IPS-20b (cell line): Measurements from ENCODE around the gene RBM47.
"Not testable (repeated sequence)": the region's sequence is repeated elsewhere in the genome, so short reads cannot be mapped to it uniquely, and the experiment has no call there.

Source experiments
- H3K27ac ChIP-seq: one replicate; pipeline ENCODE4 v1.5.1; 2013; ENCODE audit warnings: low read length
- H3K27me3 ChIP-seq: 2 replicates; pipeline ENCODE4 v1.6.1; 2013; ENCODE audit warnings: mild to moderate bottlenecking, low read length, inconsistent platforms; ENCODE audit not compliant: insufficient read depth
- H3K36me3 ChIP-seq: 2 replicates; pipeline ENCODE4 v1.6.1; 2013; ENCODE audit warnings: low read depth, mild to moderate bottlenecking, inconsistent platforms, low read length, moderate library complexity; ENCODE audit not compliant: insufficient read depth
- H3K4me1 ChIP-seq: 2 replicates; pipeline ENCODE4 v1.6.1; 2013; ENCODE audit warnings: mild to moderate bottlenecking, control low read depth, inconsistent platforms, low read length, moderate library complexity; ENCODE audit not compliant: insufficient read depth
- H3K4me3 ChIP-seq: 2 replicates; pipeline ENCODE4 v1.5.1; 2013; ENCODE audit warnings: mild to moderate bottlenecking, low read length, inconsistent platforms
- H3K9ac ChIP-seq: 2 replicates; pipeline ENCODE4 v1.6.1; 2013; ENCODE audit warnings: low read depth, mild to moderate bottlenecking, inconsistent platforms, low read length, moderate library complexity
- H3K9me3 ChIP-seq: 2 replicates; pipeline ENCODE4 v1.6.1; 2013; ENCODE audit warnings: mild to moderate bottlenecking, low read depth, low read length, inconsistent platforms; ENCODE audit not compliant: insufficient read depth

Gene RBM47

DNA sequence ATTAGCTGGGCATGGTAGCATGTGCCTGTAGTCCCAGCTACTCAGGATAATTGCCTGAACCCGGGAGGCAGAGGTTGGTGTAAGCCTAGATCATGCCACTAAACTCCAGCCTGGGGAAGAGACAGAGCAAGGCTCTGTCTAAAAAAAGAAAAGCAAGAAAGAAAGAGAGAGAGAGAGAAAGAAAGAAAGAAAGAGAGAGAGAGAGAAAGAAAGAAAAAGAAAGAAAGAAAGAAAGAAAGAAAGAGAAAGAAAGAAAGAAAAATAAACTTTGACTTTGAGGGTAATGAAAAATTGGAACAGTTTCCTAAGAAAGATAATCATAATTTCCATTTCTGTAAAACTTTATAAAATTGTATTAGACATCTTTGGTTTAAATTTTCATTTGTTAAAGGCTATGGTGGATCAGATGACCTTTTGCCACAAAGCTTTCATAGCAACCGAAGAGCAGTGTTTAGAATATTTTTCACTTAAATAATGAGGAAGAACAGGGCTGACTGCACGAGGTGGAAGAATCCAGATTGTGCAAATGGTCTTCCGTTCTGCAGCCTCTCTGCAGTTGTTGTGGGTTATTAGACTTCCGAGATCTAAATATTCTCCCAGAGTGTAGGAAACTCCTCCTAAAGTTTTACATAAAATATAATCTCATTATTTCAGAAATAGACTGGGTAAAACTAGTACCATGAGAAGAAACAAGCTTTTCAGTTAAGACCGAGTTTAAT is 55.9 kb downstream of the RBM47 start:
- Histone ChIP-seq H3K36me3 (no peaks in the 10 kb centered on the region), H3K4me3 (no peak overlapping the region), H3K4me1 (peaks cover 4% of the 10 kb centered on the region; the same call in 1 of the 2 replicates), H3K9me3 (peaks cover 4% of the 10 kb centered on the region; the same call in 1 of the 2 replicates), H3K9ac (no peak overlapping the region), H3K27ac (no peak overlapping the region), H3K27me3 (no peaks in the 10 kb centered on the region)

DNA sequence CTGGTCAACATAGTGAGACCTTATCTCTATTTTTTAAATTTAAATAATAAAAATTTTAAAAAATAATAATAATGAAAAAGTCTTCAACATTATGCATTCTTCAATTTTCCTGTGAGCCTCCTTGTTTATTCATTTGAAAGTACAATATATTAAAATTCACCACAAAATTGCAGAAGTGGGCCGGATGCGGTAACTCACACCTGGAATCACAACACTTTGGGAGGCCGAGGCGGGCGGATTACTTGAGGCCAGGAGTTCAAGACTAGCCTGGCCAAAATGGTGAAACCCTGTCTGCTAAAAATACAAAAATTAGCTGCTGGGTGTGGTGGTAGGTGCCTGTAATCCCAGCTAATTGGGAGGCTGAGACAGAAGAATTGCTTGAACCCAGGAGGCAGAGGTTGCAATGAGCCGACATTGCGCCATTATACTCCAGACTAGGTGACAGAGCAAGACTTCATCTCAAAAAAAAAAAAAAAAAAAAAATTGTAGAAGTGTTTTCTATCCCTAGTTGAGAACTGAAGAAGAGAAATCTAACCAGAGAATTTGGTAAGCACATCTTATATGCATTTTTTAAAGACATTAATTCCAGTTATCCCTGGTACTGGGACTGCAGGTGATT is 56.9 kb downstream of the RBM47 start:
- H3K9me3 ChIP-seq: peaks cover 4% of the 10 kb centered on the region; the same call in 1 of the 2 replicates
- peaks cover 4% of the 10 kb centered on the region; the same call in 1 of the 2 replicates for H3K4me1 ChIP-seq
- H3K27ac ChIP-seq: no peak overlapping the region
- no peak overlapping the region for H3K9ac ChIP-seq
- no peaks in the 10 kb centered on the region for H3K36me3 ChIP-seq
- H3K4me3 ChIP-seq: no peak overlapping the region
- H3K27me3 ChIP-seq: no peaks in the 10 kb centered on the region

DNA sequence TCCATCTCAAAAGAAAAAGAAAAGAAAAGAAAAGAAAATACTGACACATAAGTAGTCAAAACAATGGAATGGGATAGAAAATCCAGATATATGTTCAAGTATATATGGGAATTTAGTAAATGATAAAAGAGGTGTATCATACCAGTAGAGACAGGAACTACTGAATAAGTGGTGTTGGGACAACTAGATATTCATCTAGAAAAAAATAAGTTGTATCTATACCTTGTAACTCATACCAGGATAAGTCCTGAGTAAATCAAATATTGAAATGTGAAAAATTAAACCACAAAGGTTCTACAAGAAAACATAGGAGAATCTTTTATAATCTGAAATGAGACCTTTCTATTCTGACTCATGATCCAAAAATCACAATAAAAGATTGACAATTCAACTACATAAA is 58.5 kb downstream of the RBM47 start:
- Histone ChIP-seq H3K4me3 (no peak overlapping the region), H3K4me1 (no peaks in the 10 kb centered on the region), H3K9ac (no peak overlapping the region), H3K9me3 (peaks cover 4% of the 10 kb centered on the region; the same call in 1 of the 2 replicates), H3K36me3 (no peaks in the 10 kb centered on the region), H3K27ac (no peak overlapping the region), H3K27me3 (no peaks in the 10 kb centered on the region)

DNA sequence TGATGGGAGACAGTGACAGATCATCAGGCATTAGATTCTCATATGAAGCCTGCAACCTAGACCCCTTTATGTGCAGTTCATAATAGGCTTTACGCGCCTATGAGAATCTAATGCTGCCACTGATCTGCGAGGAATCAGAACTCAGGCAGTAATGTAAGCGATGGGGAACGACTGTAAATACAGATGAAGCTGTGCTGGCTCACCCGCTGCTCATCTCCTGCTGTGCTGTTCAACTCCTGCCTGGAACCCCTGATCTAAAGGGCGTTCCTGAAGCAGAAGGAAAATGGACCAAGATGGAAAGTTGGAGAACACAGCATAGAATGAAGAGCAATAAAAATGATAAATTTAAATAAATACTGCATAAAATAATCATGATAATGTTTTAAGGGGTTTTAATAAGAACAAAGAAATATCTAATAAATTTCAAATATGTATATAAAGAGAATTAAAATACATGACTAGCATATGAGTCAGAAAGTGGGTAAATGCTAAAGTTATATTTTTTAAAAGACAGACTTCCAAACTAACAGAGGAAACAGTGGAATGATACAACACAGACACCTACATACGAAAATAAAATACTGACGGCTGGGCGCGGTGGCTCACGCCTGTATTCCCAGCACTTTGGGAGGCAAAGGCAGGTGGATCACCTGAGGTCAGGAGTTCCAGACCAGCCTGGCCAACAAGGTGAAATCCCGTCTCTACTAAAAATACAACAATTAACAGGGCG is 59.2 kb downstream of the RBM47 start:
- no peak overlapping the region for H3K9ac ChIP-seq
- H3K27ac ChIP-seq: no peak overlapping the region

DNA sequence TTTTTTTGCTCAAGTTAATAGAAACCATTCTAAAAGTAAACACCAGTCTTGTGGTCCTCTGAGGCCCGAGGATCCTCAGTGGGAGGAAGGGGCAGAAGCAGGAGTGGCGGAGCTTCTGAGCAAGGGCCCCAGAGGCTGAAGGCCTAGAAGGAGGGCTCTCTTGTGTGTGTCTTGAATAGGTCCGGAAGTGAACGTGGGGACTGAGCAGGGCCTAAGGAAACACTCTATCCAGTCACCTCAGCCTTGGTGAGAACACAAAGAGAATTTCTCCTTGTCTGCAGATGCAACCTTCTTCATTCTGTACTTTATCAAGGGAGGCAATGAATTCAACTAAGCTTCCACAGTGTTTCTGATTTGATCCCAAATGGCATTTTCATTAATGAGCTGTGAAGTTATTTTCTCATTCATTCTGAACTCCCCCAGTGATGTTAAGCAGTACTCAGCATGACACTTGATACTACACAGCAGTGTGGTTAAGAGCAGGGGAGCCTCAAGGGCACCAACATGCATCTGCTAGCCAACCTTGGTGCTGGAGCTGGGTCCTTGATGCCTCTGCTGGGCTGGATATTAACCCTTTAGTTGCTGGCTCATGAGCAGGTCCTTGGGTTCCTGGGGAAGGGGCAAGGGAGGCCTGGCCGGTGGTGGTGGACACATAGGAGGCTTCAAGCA is 64.7 kb downstream of the RBM47 start:
- Histone ChIP-seq H3K36me3 (no peaks in the 10 kb centered on the region), H3K9ac (no peak overlapping the region; the same call in 1 of the 2 replicates), H3K27ac (no peak overlapping the region)

More for the DNA sequence above, 59.2 kb downstream of the RBM47 start:
- Histone ChIP-seq H3K36me3 (no peaks in the 10 kb centered on the region), H3K27me3 (no peaks in the 10 kb centered on the region), H3K9me3 (peaks cover 4% of the 10 kb centered on the region; the same call in 1 of the 2 replicates), H3K4me1 (peaks cover under 1% of the 10 kb centered on the region; the same call in 1 of the 2 replicates), H3K4me3 (no peak overlapping the region)

DNA sequence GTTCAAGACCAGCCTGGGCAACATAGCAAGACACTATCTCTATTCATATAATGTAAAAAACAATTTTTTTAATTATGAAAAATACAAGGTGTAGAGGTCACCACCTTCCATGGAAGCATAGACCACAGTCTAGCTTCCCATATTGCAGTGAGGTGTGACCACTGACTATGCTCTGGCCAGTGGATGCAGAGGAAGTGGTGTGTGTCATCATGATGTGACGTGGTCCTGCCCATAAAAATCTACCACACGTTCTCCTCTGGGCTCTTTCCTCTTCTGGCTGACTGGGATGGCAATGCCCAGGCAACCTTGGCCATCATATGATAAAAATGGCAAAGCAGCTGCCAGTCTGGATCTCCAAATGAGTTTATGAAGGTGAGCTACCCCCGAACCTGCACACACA is 65.7 kb downstream of the RBM47 start:
- H3K4me1 ChIP-seq: peaks cover 16% of the 10 kb centered on the region; the same call in 1 of the 2 replicates
- H3K4me3 ChIP-seq: no peak overlapping the region
- H3K27me3 ChIP-seq: no peaks in the 10 kb centered on the region
- no peaks in the 10 kb centered on the region for H3K9me3 ChIP-seq
- H3K27ac ChIP-seq: no peak overlapping the region
- H3K9ac ChIP-seq: no peak overlapping the region
- H3K36me3 ChIP-seq: no peaks in the 10 kb centered on the region

More for the DNA sequence above, 64.7 kb downstream of the RBM47 start:
- H3K4me3 ChIP-seq: no peak overlapping the region
- no peaks in the 10 kb centered on the region for H3K27me3 ChIP-seq
- H3K9me3 ChIP-seq: no peaks in the 10 kb centered on the region
- H3K4me1 ChIP-seq: peaks cover 16% of the 10 kb centered on the region; the same call in 1 of the 2 replicates

DNA sequence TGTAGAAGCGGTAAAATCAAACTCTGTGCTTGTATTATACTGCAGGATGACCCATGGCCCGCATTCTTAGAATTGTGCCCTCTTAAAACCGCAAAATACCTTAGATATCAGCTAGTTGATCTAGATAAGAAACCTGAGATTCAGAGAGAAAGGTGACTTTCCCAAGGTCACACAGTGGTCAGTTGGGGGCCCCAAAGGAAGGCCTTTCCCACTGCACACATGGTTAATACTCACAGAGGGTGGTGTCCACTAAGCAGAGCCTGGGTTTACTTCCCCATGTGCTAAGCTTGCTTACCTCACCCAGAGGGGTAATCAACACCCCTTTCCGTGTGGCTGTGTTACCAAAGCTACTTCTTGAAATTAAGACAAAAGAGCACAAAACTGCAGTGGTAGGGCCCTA is 66.3 kb downstream of the RBM47 start:
- Histone ChIP-seq H3K27ac (no peak overlapping the region), H3K9me3 (no peaks in the 10 kb centered on the region), H3K9ac (no peak overlapping the region), H3K4me3 (no peak overlapping the region), H3K4me1 (peaks cover 16% of the 10 kb centered on the region; the same call in 1 of the 2 replicates), H3K27me3 (no peaks in the 10 kb centered on the region), H3K36me3 (no peaks in the 10 kb centered on the region)

DNA sequence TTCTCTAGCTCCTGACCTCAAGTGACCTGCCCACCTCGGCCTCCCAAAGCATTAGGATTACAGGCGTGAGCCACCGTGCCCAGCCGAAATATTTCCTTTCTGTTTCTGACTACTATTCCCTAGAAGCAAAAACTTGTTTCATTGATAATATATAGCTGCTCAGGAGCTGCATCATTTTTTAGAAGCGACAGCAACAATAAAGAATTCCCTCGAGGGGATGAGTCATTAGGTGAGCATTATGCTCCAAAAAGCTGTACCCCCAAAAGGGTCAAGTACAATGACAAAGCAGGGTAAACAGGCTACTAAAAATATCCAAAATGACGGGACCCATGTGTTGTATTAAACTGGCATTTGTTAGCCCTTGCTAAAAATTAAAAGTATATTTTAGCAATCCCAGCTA is 67.0 kb downstream of the RBM47 start:
- Histone ChIP-seq H3K27ac (no peak overlapping the region), H3K4me3 (no peak overlapping the region), H3K4me1 (peaks cover 16% of the 10 kb centered on the region; the same call in 1 of the 2 replicates), H3K27me3 (no peaks in the 10 kb centered on the region), H3K9me3 (no peaks in the 10 kb centered on the region), H3K9ac (no peak overlapping the region), H3K36me3 (no peaks in the 10 kb centered on the region)

DNA sequence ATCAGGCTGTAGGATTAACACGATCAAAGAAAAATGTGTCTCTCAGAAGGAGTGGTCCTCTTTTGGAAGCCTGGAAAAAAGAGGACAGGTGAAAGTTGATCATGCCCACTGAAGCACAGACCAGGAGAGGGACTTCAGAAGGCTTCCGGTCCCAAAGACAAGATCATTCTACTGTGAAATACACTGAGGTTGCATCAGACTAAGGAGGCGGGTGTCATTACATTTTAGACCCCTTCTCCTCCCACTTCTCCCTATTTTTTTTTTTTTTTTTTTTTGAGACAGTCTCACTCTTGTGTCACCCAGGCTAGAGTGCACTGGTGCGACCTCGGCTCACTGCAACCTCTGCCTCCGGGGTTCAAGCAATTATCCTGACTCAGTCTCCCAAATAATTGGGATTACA is 67.5 kb downstream of the RBM47 start:
- no peaks in the 10 kb centered on the region for H3K36me3 ChIP-seq
- H3K4me3 ChIP-seq: no peak overlapping the region
- peaks cover 16% of the 10 kb centered on the region; the same call in 1 of the 2 replicates for H3K4me1 ChIP-seq
- no peak overlapping the region for H3K9ac ChIP-seq
- no peak overlapping the region for H3K27ac ChIP-seq
- no peaks in the 10 kb centered on the region for H3K9me3 ChIP-seq
- H3K27me3 ChIP-seq: no peaks in the 10 kb centered on the region

DNA sequence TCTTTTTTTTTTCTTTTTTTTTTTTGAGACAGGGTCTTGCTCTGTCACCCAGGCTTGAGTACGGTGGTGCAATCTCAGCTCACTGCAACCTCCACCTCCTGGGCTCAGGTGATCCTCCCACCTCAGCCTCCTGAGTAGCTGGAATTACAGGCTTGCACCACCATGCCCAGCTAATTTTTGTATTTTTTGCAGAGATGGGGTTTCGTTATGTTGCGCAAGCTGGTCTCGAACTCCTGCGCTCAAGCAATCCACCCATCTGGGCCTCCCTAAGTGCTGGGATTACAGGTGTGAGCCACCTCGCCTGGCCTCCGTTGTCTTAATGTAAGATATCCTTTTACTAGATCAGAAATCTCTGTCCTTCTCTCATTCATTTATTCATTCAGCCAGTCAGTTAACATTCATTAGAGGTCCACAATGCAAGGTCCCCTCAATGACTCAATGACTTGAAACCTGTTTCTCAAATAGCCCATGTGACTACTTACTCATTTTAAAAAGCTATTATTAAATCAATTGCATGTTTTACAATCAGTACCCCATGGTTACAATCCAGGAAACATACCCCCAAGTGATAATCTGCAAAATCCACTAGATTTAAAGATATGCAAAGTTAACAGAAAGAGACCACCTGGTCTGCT is 68.0 kb downstream of the RBM47 start:
- H3K4me1 ChIP-seq: peaks cover 16% of the 10 kb centered on the region; the same call in 1 of the 2 replicates
- not testable (repeated sequence) for H3K36me3 ChIP-seq, H3K9me3 ChIP-seq, H3K9ac ChIP-seq, H3K27me3 ChIP-seq, H3K4me3 ChIP-seq, H3K27ac ChIP-seq
